Lower leg skin (tissue), 4 donors: ENCODE results near the gene FST. TPM values are rescaled to one million over a fixed set of nuclear protein-coding genes. Genes with fewer than 3 reads are reported as not detected.

ENCODE experiments used
- DNase-seq, 2 donors: peaks; one replicate each; pipeline ENCODE4 v3.0.0-alpha.2; 2019; ENCODE audit warnings: low spot score in 2 of 2
- H3K4me3 ChIP-seq: fragments of 200-600 bp; sonication (generic); 2 replicates; pipeline ENCODE4 v1.5.1; 2017; ENCODE audit warnings: mild to moderate bottlenecking, low read depth; ENCODE audit not compliant: poor library complexity, severe bottlenecking
- CTCF ChIP-seq, 3 donors: fragments of 450-650 bp; IDR thresholded peaks; one replicate each; pipeline ENCODE4 v1.5.1; 2016; ENCODE audit warnings: antibody characterized with exemption in 3 of 3, mild to moderate bottlenecking in 3 of 3, moderate library complexity in 2 of 3
- POLR2A ChIP-seq, 2 donors: fragments of 450-650 bp; IDR thresholded peaks; one replicate each; pipeline ENCODE4 v1.6.1; 2016 to 2017; ENCODE audit warnings: antibody characterized with exemption in 2 of 2, mild to moderate bottlenecking in 1 of 2, moderate library complexity in 1 of 2
- WGBS, 2 donors: methylation state at CpG; one replicate each; pipeline ENCODE4 v1.1.5; 2018; 5-methylcytosine and 5-hydroxymethylcytosine counted together
- intact Hi-C: fragments of 100-400 bp; cut with DNase I; formaldehyde crosslinking; loops from one replicate; pipeline ENCODE4 v1.15.0; 2023; ENCODE audit warnings: low total_unique reads
- total RNA-seq, 4 donors: library from RNA; depleted of rRNA; stranded (reverse); fragments of >200 nt; gene quantifications; one replicate each; pipeline ENCODE4 v1.1.0, GENCODE V29; 2016

Gene FST
- total RNA-seq, 4 donors from 2014 or later = 6.1 to 14.0 (median 8.7) TPM

DNA sequence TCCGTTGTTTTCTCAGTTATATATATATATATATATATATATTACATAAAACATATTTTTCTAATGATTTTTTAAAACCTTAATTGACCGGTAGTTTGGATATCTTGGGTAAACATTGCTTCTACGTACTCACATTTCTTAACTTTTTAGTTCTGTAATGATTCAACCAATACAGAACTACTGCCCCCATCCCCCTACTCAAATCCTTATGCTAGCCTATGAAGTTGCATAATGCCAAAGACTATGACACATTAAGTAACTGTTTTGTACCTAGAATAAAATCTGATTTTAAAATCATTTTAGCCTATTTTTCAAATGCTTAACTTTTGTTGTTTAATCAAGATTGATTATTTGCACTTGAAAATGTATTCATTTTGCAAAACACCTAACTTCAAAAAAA lies 4.4 kb upstream of the FST start:
- WGBS, 2 donors = 64 to 89% methylated on average over 3 of the region's 3 CpGs

GRCh38 chr5:53476531-53477480 lies 3.6 kb upstream of the FST start:
- TF ChIP-seq CTCF (IDR thresholded peaks at IDR 0.05) (peak in 1 of 3 donors; percentile 82), POLR2A (IDR thresholded peaks at IDR 0.05) (no peak)
- DNase-seq = no peak
- 70 to 74% methylated on average over 3 of the region's 3 CpGs for WGBS, 2 donors
- intact Hi-C loops = no loop called here
- no peak overlapping the region for H3K4me3 ChIP-seq

More for the DNA sequence above, 4.4 kb upstream of the FST start:
- no peak for DNase-seq
- TF ChIP-seq POLR2A (IDR thresholded peaks at IDR 0.05) (no peak), CTCF (IDR thresholded peaks at IDR 0.05) (no peak)
- intact Hi-C loops = no loop called here
- no peak overlapping the region for H3K4me3 ChIP-seq

DNA sequence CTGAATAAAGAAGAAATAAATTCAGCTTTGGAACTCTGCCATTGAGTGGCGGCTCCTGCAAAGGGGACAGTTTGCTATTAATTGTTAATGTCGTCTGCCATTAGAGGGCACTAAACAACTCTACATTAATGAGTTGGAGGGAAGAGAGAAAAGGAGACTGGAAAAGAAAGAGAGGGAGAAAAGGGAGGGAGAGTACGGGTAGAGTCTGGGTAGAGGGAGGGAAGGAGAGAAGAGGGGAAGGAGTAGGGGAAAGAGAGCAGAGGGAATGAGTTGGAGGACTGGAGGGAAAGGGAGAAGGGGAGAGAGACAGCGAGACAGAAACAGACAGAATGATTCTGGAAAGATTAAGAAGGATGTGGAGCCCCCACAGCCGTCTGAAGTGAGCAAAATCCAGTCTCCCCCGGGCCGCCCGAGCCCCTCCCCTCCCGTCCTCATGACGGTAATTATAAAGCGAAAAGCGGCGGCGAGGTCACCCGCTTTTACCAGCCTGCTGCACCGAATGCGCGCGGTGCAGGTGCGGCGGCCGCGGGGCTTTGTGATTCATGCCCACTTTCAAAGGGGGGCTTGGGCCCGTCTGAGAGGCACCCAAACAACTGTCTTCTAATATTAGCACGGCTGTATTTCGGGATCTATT lies 1.9 kb upstream of the FST start:
- intact Hi-C loops = no loop called here
- TF ChIP-seq CTCF (IDR thresholded peaks at IDR 0.05) = peak in 1 of 3 donors; percentile 89
- no peak for TF ChIP-seq POLR2A (IDR thresholded peaks at IDR 0.05)
- peak in 1 of 2 donors; percentile 87 for DNase-seq
- no peak overlapping the region for H3K4me3 ChIP-seq
- WGBS, 2 donors = 1% methylated on average over 26 of the region's 26 CpGs

GRCh38 chr5:53479045-53479589 lies 1.3 kb upstream of the FST start:
- no peak for TF ChIP-seq CTCF (IDR thresholded peaks at IDR 0.05)
- TF ChIP-seq POLR2A (IDR thresholded peaks at IDR 0.05) = no peak
- DNase-seq = no peak
- 0% methylated on average over 15 of the region's 15 CpGs for WGBS, 2 donors
- intact Hi-C loops = no loop called here
- H3K4me3 ChIP-seq = peak overlapping the region; percentile 60

DNA sequence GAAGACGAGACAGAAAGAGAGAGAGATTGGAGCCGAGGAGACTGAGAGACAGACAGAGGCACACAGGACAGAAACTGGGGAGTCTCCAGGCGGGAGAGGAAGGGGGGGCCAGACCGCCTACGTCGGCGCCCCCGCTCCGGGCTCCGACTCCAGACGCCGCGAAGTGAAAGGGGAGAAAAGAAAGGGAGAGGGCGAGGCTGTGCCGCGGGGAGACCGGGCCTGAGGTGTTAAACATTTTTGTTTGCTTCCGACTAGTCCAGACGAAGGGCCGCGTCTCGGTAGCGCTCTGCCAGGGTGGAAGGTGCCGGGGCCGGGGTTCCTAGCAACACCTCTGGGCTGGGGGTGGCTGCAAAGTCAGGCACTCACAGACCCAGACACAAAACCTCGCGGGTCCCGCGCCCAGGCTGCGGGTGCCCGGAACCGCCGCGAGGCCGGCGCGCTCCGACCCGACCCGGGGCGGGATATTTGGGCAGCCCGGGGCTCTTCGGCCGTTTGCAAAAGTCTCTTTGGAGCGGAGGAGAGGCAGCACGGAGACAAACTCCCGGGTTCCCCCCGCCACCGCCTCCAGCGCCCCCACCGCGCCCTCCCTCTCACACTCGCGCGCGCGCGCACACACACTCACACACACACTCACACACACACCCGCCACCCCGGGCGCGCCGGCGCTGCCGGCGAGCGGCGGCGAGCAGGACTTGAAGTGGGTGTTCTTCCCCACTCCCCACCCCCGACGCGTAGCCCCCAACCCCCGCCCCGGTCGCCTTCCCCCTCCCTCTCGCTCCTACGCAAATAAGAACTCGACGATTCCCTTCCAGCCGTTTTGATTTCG lies 626 bp upstream of the FST start:
- peak overlapping the region; percentile 60 for H3K4me3 ChIP-seq
- DNase-seq = peak; percentile 51 to 93
- intact Hi-C loops = loop anchor here (5.0 kb wide), 1 partner anchor 742 kb away; no protein-coding TSS in a partner anchor
- WGBS, 2 donors = 0% methylated on average over 68 to 71 of the region's 81 CpGs
- TF ChIP-seq CTCF (IDR thresholded peaks at IDR 0.05) (no peak), POLR2A (IDR thresholded peaks at IDR 0.05) (no peak)
